Measurements from ENCODE around the gene SERPINE1. TPM values are rescaled to one million over a fixed set of nuclear protein-coding genes. Genes with fewer than 3 reads are reported as not detected.

The SERPINE1 gene
- total and polyA plus RNA-seq, 2 of the 13 experiments (the other 11 are each of a cell fraction or from before 2014, with no cell fraction given), result 21.2 to 1,576 TPM

GRCh38 chr7:101167645-101168411 lies 40.9 kb downstream of the SERPINE1 start:
- POLR2A ChIA-PET, result interaction anchor here (0.9 to 1.0 kb wide), 2 partner anchors 24 kb away, joined by 3 read pairs; no protein-coding TSS in a partner anchor

More at GRCh38 chr7:101167645-101168411, 40.9 kb downstream of the SERPINE1 start:
- Histone ChIP-seq H3K4me1 (ENCODE audit: insufficient read depth, low read length) (peaks cover 54% of the 10 kb centered on the region), H3K9ac (ENCODE audit: insufficient read depth, low read depth, low read length) (no peak overlapping the region), H3K79me2 (ENCODE audit: insufficient read depth, low read length) (no peaks in the 10 kb centered on the region), H3K36me3 (replicated peaks in 1 of 2; ENCODE audit: control insufficient read depth in 1 of 2, insufficient read depth in 2 of 2, low read length in 2 of 2) (no peaks in the 10 kb centered on the region), H3K27me3 (ENCODE audit: control insufficient read depth in 1 of 2, insufficient read depth in 2 of 2, low read length in 2 of 2) (peaks cover 11 to 75% of the 10 kb centered on the region in 2 experiments), H3K4me2 (ENCODE audit: low read depth, low read length) (no peak overlapping the region), H4K20me1 (ENCODE audit: insufficient read depth, low read length) (peaks cover 9% of the 10 kb centered on the region; the same call in 1 of the 2 replicates), H3K4me3 (replicated peaks in 1 of 3; ENCODE audit: insufficient read depth in 1 of 3, low read depth in 2 of 3, low read length in 3 of 3) (no peak overlapping the region), H3K9me3 (ENCODE audit: low read length) (no peaks in the 10 kb centered on the region), H2AFZ (ENCODE audit: low read length) (no peak overlapping the region), H3K27ac (ENCODE audit: extremely low read length, insufficient read depth, low read length) (no peak overlapping the region)
- BruUV-seq (replicated peaks), result no TSS peak
- no peak for ATAC-seq
- FAIRE-seq, result no peak
- CTCF ChIA-PET (ENCODE audit: low intra/inter-chr PET ratio, low total read pairs), result interaction anchor here (2.7 kb wide), 1 partner anchor 24 kb away, joined by 14 read pairs; no protein-coding TSS in a partner anchor
- WGBS (ENCODE audit: low lambda C conversion rate), result 14% methylated on average over 12 of the region's 12 CpGs
- intact Hi-C loops (cut with micrococcal nuclease; ENCODE audit: unreplicated experiment) (loop anchor here (2.0 kb wide), 1 partner anchor 23 kb away; no protein-coding TSS in a partner anchor), in situ Hi-C loops (cut with HindIII; ENCODE audit: extremely low pct_ligation_motif_present, low pct_unique_long_range_greater_than_20kb) (no loop called here)
- DNase-seq (ENCODE audit: low spot score), result no peak
- no peak for TF ChIP-seq AKAP8 (CRISPR knock-in tag; IDR thresholded peaks at IDR 0.05)
- TF ChIP-seq KDM4B (CRISPR knock-in tag; IDR thresholded peaks at IDR 0.05), result no peak
- no peak for TF ChIP-seq CENPX (CRISPR knock-in tag; IDR thresholded peaks at IDR 0.05)
- TF ChIP-seq, protein P1, sequence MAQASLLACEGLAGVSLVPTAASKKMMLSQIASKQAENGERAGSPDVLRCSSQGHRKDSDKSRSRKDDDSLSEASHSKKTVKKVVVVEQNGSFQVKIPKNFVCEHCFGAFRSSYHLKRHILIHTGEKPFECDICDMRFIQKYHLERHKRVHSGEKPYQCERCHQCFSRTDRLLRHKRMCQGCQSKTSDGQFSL (CRISPR knock-in tag; IDR thresholded peaks at IDR 0.05), result no peak
- no peak for TF ChIP-seq ZBTB8A (CRISPR knock-in tag; IDR thresholded peaks at IDR 0.05; ENCODE audit: borderline replicate concordance, low read depth)
- TF ChIP-seq ZNF616 (CRISPR knock-in tag; IDR thresholded peaks at IDR 0.05; ENCODE audit: low read depth), result no peak
- no peak for TF ChIP-seq ZNF878 (CRISPR knock-in tag; IDR thresholded peaks at IDR 0.05)
- TF ChIP-seq SP2 (CRISPR knock-in tag; IDR thresholded peaks at IDR 0.05), result no peak
- TF ChIP-seq, protein P2, sequence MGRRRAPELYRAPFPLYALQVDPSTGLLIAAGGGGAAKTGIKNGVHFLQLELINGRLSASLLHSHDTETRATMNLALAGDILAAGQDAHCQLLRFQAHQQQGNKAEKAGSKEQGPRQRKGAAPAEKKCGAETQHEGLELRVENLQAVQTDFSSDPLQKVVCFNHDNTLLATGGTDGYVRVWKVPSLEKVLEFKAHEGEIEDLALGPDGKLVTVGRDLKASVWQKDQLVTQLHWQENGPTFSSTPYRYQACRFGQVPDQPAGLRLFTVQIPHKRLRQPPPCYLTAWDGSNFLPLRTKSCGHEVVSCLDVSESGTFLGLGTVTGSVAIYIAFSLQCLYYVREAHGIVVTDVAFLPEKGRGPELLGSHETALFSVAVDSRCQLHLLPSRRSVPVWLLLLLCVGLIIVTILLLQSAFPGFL (CRISPR knock-in tag; IDR thresholded peaks at IDR 0.05), result no peak
- no peak for TF ChIP-seq CHD4 (IDR thresholded peaks at IDR 0.05; ENCODE audit: borderline replicate concordance, low read length)
- no peak for TF ChIP-seq ZNF646 (CRISPR knock-in tag; IDR thresholded peaks at IDR 0.05)
- TF ChIP-seq ZFY (CRISPR knock-in tag; IDR thresholded peaks at IDR 0.05), result no peak
- no peak for TF ChIP-seq ZNF709 (CRISPR knock-in tag; IDR thresholded peaks at IDR 0.05)
- no peak for TF ChIP-seq IRF2 (CRISPR knock-in tag; IDR thresholded peaks at IDR 0.05)
- no peak for TF ChIP-seq MED13 (CRISPR knock-in tag; IDR thresholded peaks at IDR 0.05)

Measured in HepG2 (cell line).